GM19468 (cell line): ENCODE data around the gene PKIB.
"Not testable (repeated sequence)": the region's sequence is repeated elsewhere in the genome, so short reads cannot be mapped to it uniquely, and the experiment has no call there.

Experiments
- ATAC-seq: cut with Tn5 transposase; IDR thresholded peaks from one replicate; pipeline ENCODE4 v1.9.1; 2021; ENCODE audit warnings: mild to moderate bottlenecking, moderate library complexity, moderate number of reproducible peaks; ENCODE audit not compliant: unreplicated experiment; ENCODE audit errors: extremely low read depth

Gene PKIB

DNA sequence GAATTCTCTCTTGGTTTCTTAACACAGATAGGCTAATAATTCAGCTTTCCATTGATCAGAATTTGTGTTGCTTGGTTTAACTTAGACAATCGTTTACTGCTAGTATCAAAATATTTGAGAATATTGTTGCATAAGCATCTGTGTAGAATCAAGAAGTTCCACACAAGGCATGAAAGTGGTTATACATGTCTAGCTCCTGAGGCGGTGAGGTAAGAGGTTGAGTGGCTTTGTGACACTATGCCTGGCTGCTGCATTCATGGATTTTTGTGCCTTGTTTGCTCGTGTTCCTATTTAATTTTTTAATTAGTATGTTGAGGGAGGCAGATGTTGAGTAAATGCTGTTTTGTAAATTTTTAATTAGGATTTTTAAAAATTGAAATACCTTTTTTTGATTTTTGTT is 10.2 kb downstream of the PKIB start:
- ATAC-seq, result no peak

DNA sequence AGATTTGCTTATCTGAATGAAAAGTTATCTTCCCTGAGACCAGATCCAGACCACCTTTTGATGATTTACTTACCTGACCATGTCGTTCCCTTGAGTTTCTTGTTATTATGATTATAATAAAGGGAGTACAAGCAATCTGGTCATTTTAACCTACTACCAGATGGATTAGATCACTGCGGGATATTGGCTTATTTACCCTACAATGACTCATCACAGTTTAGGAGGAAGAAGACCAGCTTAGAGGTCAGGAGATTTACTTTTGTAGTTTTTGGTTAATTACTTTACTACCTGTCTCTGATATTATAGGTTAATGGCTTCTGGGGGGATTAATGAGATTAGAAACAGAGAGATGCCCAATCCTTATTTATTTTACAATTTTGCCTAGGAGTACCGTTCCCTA is 10.7 kb downstream of the PKIB start:
- no peak for ATAC-seq

DNA sequence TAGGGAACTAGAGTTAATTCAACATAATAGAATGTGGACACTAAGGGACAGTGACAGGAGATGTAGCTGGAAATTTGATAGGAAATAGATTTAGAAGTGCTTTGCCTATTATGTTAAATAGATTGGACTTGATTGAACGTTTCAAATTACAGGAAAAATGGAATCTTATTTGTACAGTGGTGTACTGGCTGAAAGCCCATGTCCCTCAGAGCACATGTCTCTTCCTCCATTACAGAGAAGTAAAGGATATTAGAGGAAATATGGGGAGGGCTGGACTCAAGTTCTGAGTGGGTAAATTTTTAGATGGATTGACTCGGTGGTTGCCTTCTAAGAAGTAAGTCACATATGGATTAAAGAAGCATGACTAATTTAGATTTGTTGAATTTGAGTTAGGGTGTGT is 11.4 kb downstream of the PKIB start:
- ATAC-seq, result no peak

DNA sequence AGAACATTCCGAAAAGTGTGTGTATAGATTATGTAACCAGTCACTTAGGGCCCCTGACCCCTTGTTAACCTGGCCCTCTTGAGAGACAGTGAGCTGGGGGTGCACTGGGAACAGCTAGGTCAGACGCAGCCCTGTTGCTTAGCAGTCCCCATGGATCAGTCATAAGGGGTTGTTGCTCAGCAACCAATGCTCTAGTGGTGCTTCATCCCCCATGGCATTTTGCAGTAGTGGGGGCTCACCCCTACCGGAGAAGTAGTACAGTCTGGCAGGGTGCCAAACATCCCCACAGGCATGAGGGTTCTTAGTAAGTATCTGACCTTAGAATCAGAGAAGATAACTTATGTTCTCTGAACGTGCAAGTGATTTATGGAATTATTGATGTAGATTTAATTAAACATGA is 12.3 kb downstream of the PKIB start:
- ATAC-seq, result no peak

DNA sequence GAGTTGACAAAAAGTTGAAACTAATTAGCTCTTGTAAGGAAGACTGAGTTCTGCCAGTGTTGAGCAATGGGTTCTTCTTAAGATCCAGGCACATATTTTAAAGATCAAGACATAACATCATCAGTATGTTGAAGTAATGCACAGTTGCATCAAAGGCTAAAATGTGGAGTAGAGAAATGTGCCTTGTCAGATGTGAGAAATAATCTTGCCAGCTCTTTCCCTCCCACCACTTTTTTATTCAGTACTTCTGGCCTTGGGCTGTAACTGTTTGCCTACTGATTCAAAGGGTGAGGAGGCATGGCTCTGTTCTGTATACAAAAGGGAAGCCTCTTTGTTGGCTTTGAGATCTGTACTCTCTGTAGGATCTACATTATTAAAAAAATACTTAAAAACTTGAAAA is 13.1 kb downstream of the PKIB start:
- no peak for ATAC-seq

DNA sequence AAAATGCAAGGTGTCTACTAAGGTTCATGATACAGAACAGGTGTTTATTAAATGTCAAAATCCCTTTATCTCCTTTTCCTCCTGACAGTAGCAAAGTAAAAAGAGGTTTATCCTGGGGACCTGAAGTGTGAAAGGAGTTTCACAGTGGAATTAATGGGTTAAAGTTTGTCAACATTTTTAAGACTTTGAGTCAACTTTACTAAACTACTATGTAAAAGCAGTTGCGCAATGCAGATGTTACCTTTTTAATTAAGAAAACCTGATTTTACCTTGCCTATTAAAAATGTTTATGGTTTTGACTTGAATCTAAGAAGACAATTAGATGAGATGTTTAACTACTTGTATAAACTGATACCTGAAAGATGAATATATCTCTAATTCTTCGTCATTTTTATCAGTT is 14.6 kb downstream of the PKIB start:
- no peak for ATAC-seq

DNA sequence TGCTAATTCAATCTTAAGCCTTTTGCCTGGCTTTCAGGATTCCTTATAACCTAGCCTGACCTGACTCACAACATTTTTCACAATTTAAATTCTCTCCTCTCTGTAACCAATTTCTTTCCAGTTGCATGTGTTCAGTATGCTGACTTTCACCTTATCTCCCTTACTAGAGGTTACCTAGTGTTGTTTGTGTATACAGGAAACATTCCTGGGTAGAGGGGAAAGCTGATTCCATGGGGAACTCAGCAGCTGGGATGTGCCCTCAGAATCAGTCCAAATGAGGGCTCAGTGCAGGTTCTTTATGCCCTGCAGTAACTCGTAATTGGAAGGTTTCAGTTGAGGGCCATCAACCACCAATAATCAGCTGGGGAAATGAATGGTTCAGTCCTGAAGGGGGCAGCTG is 18.5 kb downstream of the PKIB start:
- no peak for ATAC-seq

DNA sequence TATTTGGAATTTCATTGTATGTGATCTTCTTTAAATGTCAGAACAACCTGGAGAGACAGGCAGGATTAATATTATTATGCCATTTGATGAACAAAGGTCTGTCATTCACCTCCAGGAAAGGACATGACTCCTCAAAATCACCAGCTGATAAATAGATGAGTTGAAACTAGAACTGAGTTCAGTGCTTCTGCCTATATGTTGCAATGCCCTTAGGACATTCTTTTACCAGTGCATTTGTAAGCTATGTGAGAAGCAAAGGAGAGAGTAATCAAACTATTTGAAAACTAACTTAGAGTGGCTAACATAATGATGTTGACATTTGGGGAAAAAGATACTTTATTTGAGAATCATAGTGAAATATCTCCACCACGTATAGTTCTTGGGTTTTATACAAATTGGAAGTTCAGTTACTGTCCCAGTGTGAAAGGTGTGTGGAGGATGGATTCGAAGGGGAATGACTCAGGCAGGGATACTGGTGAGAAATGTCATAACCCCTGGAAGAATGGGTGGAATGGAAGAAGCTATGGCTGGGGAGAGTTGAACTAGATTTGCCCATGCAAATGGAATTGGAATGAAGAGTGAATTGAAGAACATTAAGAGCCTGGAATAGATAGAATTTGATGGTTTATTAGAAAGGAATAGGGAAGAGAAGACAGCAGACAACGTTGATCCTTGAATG is 21.5 kb downstream of the PKIB start:
- ATAC-seq, result no peak

DNA sequence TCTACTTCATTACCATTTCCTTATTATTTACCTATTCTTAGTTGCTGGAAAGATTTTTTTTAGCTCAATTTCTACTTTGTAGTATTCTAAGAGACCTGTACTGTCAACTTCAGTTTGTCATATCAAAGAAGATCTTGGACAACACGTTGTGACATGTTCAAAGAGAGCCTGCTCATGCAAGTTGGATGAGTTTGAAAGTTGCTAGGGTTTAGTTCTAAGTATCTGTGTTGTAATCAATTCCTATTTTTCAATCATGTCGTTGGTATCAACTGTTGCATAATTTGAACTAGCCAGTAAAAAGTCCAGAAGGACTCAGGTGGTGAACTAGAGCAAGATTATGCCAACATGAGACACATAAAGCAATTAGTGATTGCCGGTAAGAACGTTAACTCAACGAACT is 30.2 kb downstream of the PKIB start:
- ATAC-seq, result no peak

DNA sequence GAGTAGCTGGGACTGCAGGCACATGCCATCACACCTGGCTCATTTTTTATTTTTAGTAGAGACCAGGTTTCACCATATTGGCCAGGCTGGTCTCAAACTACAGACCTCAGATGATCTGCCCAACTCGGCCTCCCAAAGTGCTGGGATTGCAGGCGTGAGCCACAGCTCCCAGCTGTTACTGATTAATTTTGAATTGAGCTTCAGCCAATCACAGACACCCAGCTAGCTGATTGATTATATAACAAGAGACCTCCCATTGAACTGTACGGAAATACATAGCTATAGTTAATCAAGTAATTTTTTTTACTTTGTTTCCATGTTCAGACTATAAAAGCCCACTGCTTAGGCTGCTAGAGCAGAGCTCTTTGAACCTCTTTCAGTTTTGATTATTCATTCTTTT is 31.6 kb downstream of the PKIB start:
- no peak for ATAC-seq

DNA sequence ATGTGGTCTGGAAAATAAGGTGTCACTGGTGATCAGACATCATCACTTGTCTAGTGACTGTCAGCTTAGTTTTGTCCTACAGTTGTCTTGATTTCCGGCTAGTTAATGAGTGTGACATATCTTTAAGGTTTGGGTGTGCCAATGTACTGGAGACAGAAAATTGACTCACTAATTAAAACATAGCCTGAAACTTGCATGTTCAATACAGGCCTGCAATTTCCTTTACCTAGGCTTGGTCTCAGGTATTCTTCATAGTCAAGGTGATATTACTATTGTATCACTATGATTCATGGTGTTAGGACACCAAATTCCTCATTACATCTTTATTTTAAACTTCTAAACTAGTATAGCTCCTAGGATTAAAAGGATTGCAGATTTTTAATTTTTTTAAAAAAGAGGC is 32.4 kb downstream of the PKIB start:
- not testable (repeated sequence) for ATAC-seq

DNA sequence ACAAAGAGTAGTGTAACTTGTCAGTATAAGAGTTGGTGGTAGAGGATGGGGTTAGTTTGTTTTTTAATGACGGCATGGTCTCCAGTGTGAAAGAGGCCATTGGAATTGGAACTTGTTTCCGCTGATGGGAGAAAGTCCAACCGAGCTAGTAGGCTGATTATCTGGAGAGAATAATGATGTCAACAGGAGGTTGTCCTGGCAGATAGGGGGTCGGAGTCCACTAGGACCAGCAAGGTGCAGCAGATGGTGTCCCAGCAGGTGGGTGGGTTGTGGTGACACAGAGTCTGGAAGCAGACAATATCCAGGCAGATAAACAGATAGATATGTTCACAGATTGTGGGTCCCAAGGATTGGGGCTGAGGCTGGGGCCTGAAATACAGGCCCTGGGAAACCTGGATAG is 35.1 kb downstream of the PKIB start:
- ATAC-seq, result no peak

DNA sequence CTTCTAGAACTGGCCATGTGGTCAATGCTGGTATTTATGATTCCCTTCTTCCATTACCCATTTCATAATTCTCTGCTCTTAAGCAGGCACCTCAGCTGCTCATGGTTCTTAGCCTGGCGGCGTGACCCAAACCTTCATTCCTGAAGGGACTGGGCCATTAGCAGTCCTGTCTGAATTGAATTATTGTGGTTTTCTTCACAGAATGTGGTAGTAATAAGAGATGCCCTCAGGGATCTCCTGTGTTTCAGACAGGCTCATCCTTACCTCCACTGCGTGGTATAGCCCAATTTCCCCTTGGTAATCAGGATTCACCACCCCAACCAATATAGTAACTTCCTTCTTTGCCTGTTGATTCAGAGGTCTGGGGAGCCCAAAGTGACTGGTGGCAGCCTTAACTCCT is 37.6 kb downstream of the PKIB start:
- ATAC-seq, result no peak

DNA sequence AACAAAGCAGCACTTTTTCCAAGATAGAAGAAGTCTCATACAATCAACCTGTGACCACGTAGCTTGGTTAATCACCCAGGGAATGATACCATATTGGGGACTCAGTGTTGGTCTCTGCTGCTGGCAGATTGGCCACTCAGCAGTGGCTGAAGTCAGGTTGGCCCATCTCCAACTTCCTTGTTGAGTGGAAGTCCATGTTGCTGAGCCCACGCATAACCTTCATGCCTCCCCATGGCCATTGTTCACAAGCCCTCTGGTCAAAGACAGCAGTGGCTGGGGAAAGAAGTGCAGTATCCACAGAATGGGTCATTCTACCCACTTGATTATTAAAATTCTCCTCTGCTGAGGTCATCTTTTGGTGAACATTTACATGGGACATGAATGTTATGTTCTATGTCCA is 38.5 kb downstream of the PKIB start:
- ATAC-seq, result no peak

DNA sequence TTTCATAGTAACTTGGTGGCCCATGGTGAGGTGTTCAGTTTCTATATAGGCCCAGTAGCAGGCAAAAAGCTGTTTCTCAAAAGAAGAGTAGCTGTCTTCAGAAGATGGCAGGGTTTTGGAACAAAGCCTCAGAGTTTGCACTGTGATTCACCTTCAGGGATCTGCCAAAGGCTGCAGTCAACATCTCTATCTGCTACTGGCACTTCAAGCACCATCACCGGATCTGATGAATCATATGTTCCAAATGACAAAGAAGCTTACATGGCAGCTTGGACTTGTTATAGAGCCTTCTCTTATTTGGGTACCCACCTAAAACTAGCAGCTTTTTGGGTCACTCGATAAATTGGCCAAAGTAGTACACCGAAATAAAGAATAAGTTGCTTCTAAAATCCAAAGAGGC is 39.5 kb downstream of the PKIB start:
- no peak for ATAC-seq

DNA sequence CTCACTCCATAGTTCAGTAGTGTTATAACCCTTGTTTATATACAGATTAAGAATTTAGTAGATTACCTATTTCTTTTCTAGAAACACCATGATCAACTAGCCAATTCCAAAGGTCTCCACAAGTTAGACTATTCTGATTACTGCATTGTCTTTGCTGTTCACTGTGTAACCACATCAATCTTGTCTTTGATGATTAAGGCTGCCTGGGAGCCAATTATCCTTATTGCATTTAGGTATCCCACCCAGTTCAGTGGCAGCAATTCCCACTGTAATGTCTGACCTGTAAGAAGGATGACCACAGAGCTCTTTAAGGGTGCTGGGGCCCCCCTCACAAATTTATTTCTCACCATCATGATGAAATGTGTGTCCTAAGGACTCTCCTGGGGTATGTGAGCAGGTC is 40.2 kb downstream of the PKIB start:
- ATAC-seq, result no peak

DNA sequence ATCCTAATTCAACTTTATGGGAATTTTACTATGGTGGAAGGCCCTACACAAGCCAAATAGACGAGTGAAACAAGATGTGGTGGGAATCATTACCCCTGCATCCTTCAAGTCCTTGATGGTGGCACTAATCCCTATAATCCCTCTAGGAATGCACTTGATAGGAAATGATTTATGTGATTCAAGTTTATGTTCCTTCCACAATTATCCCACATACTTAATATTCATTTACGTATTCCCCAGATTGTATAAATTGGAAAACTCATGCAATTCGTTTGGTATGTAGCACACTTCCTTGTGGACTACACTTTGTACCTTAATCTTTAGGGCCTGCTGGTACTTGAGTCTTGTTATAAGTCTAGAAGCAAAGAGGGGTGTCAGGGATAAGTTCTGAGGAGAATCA is 40.8 kb downstream of the PKIB start:
- ATAC-seq, result no peak

DNA sequence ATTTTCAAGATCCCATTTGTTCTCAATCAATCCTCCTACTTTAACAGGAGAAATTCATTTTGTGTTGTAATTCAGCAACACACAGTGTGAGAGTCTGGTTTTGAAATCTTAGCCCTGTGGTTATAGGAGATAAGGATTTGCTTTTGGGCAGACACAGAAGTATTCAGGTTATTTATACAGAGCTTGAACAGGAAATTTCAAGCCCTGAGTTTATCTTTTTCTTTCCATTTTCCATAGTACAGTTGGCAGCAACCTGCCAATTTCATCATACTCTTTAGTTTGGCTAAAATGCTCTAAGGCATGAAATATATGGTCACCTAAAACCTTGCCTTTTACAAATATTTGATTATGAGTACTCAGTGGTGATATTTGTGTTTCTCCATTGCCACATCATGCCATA is 41.4 kb downstream of the PKIB start:
- no peak for ATAC-seq

DNA sequence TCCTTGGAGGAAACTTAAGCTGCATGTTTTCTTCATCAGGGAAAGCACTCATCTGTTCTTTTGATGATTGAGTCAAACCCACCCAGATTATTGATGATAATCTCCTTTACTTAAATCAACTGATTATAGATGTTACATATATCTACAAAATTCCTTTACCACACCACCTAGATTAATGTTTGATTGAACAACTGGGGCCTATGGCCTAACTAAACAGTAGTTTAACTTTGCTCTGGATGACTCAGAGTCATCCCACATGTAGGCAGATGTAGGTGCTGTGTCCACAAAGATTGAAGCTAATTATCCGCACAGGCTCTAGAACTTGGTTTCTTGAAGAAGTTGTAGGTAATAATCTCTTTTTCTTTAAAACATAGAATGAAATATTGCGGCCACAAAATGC is 42.2 kb downstream of the PKIB start:
- ATAC-seq, result no peak

DNA sequence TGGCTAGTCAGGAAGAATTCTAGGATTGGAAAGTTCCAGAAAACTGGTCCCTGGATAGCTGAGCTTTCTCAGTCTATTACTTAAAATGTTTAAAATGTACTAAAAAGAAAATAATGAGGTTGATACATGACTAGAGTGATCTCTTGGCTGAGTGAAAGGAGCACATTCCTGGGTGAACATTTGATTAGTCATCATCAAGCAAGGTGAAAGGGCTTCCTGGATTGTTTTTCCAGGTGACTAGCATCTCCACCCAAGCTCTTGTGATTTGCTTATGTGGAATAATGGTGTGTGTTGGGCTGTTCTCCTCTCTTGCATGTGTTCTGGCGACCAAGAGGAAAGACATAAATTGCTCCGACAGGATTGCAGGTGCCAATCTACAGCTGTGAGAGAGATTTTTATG is 42.9 kb downstream of the PKIB start:
- ATAC-seq, result no peak

DNA sequence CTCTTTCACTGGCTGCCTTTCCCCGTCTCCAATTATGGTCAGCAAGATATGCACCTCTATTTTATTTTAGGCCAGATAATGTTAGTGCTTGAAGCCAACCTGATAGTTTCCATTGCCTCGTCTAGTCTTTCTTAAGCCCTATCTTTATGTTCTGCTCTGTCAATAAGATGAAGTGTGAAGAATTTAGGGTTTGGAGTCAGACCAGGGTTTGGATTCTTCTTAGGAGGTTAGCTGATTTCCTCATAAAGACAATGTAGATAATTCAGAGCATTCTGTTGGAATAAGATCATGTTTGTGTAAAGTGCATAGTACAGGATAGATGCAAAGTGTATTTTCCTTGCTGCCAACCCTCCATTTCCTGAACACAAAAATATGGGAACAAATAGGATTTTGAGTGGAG is 43.8 kb downstream of the PKIB start:
- no peak for ATAC-seq

DNA sequence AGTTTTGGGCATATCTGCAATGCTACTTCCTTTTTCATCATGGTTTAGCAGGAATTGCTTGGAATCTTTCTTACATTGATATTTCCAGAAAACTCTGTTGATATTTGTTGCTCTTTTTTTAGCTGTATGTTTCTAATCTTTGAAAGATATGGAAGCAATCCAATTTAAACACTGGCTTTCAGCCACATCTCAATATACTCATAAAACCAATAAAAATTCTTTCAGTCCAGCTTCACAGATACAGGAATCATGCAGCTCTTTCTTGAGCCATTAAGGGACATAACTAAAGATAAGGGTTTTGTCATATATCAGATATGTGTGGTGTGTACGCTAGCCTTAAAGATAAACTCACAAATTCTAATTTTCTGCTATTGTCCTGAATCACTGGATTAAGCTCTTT is 47.4 kb downstream of the PKIB start:
- ATAC-seq, result no peak

DNA sequence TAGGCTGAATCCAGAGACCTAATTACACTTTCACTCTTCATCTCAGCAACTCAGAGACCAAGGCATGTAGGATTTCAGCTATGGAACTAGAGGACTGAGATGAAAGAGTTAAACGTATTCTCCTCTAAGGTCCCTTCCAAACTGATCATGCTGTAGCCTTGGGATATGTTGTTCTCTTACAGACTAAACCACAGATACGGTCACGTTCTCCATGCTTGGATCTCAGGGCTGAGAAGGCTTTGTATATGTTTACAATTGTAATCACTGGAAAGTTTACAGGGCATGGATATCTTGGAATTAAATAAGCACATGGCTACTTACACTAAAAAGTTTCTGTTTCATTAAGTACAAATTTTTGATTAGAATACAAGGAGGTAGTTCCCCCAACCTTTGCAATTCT is 50.1 kb downstream of the PKIB start:
- no peak for ATAC-seq
